Myocyte (in vitro differentiated cells): ENCODE results near the gene KLRD1. TPM values are rescaled to one million over a fixed set of nuclear protein-coding genes. Genes with fewer than 3 reads are reported as not detected.
"Not testable (repeated sequence)": the region's sequence is repeated elsewhere in the genome, so short reads cannot be mapped to it uniquely, and the experiment has no call there.

Source experiments
- DNase-seq: peaks from one replicate; pipeline ENCODE4 v3.0.0-alpha.2; 2012; ENCODE audit warnings: low read depth
- polyA plus RNA-seq: library from polyadenylated mRNA; unstranded; fragments of >200 nt; gene quantifications from one replicate; pipeline ENCODE4 v1.2.1, GENCODE V29; 2012; ENCODE audit warnings: missing spikeins
- total RNA-seq: library from RNA; depleted of rRNA; stranded (reverse); fragments of >200 nt; gene quantifications from 2 replicates; pipeline ENCODE4 v1.2.3, GENCODE V29; 2014

Gene KLRD1, protein sequence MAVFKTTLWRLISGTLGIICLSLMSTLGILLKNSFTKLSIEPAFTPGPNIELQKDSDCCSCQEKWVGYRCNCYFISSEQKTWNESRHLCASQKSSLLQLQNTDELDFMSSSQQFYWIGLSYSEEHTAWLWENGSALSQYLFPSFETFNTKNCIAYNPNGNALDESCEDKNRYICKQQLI
- under 0.01 and 0.03 TPM in 2 replicates for total RNA-seq
- 0.04 TPM for polyA plus RNA-seq

DNA sequence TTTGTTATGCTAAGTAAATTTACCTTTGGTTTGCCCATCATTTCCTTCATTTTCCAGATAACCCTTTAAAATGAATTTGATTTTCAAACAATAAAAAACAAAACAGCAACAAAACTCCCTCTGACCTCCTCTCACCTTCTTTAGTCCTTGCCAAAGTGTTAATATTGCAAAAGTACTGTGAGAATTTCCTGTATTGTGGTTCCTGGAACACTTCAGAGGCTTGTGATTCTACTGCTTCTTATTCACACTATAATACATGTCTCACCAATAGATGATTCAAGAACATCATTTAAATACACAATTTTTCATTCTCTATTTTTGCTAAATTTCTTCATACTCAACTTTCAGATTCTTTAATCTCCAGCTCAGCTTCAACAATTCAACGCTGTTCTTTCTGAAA is at the start of gene KLRD1:
Gene KLRD1, plus strand, starts transcription at position 241 of the 400 bp plus-strand sequence. CDS start 208 bp downstream, outside the sequence.
- DNase-seq = no peak

DNA sequence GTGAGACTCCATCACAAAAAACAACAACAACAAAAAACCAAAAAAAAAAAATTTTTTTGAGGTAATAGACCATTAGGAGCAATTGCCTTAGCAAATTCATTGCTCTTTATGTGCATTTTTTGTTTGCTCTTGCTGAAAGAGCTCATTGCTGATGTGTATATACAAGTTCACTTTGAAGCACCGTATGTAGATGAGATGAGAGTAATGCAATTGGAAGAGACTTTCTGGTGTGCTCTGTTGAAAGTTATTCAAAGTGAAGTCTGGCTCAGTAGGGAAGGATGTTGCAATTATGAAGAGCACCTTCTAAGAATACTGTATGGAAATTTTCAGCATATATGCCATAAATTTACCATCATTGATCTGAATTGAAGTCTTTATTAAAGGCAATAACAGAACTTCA is 46.7 kb upstream of the KLRD1 start:
- no peak for DNase-seq

DNA sequence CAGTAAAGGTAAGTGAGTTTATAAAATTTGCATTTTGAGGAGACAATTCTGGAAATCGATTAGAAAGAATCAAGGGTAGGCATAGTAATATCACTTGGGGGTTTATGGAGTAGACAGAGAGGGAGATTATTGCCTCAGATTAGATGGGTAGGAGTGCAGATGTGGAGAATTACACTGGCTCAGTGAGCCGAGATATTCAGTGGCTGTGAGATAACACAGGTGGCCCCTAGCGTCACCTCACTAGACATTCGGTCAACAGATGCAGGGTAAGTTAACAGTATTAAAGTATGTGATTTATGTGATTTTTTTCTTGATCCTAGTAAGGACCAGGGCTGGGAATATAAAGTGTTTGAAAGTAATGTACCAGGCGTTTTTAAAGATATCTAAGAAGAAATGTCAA is 39.6 kb upstream of the KLRD1 start:
- no peak for DNase-seq

DNA sequence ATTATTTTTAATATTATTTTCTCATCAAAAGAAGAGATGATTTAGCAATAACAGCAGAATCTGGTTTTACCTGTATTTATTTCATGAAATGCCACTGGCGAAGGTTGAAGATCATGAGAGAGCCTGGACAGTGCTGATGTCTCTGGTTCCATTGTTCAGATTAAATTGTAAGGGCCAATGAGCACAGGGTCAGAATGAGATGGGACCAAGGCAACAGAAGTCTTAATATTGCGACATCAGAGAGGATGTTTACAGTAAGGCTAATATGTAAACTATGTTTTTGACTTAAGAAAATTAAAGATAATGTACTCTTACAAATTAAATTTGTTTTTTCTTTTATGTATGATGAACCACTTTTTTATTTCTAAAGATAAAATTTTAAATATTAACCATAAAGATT is 35.2 kb upstream of the KLRD1 start:
- no peak for DNase-seq

DNA sequence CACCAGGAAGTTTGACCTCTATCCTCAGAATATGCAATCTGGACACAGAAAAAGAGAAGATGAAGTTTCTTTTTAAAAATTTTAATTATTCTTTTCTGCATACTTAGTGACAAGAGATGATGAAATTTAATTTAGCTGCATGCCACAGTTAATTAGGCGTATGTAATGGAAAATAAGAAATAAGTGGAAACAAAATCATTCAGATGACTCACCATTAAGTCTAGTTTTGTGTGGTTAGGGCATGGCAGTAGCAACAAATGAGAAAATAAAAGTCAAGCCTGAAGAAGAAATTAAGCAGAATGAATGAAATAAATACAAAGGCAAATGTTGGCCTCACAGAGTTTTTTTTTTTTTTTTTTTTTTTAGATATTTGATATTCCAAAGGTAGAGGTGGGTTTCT is 30.9 kb upstream of the KLRD1 start:
- no peak for DNase-seq

DNA sequence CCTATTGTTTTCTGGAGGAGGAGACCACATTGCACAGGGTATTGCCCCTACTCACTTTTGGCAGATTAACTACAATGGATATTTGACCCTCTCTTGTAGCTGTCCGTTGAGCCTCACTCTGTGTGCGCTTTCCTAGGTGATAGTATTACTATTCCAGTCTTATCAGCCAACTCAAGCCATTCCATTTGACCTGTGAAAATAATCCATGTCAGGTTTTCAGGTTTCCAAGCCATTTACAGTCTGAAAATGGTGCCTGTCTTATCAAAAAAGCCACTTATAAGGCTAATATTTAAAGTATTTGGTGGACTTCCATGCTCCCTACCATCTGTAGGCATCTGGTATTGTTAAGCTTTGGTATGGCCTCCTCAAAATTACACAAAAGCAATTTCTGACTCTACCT is 29.6 kb upstream of the KLRD1 start:
- DNase-seq = no peak

DNA sequence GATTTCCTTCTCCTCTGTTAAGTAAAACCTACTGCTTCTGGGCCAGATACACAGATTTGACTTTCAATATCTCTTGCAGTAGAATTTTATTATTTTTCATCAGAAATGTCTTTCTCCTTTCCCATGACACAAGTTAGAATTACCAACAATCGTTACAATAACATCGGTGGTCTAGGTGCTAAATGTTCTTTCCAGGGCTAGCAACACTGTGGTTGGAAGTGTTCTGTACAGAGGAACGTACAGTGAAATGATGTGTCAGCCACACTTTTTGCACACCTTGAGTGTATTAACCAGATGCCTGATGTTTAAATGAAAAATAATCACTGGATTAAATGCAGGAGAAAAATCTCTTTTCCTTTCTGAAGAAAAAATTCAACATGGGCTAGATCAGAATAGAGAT is 27.7 kb upstream of the KLRD1 start:
- no peak for DNase-seq

DNA sequence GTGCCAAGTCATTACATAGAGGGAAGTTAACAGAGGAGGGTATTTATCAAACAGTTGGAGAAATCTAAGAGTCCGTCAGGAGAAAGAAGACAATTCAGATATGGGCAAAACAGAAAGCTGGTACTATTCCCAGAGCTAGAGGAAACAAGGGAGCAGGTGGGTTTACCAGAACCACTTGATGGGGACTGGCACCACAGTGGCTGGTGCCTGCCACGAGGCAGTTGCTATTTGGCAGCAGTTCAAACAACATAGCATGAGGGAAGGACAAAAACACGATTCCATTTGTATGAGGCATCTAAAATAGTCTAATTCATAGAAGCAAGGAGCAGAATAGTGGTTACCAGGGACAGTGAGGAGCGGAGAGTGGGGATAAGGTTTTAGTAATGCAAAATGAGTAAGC is 24.6 kb upstream of the KLRD1 start:
- peak; percentile 29 for DNase-seq

DNA sequence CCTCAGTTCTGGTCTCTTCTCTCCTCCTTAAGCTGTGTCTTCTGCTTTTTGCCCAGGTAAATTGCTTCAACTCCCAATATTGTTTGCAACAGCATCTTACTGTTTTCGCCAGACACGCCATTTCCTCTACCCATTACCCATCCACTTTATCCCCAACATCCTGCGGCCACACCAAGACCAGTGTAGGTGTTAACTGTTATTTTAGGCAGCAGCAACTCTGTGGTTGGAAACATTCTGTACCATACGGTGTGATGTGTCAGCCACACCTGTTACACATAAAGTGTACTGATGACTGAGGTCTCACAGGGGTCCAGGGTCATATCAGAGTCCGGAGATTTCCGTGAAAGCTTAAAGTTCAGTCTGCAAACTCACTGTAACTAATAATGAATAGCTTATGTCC is 21.8 kb upstream of the KLRD1 start:
- no peak for DNase-seq

DNA sequence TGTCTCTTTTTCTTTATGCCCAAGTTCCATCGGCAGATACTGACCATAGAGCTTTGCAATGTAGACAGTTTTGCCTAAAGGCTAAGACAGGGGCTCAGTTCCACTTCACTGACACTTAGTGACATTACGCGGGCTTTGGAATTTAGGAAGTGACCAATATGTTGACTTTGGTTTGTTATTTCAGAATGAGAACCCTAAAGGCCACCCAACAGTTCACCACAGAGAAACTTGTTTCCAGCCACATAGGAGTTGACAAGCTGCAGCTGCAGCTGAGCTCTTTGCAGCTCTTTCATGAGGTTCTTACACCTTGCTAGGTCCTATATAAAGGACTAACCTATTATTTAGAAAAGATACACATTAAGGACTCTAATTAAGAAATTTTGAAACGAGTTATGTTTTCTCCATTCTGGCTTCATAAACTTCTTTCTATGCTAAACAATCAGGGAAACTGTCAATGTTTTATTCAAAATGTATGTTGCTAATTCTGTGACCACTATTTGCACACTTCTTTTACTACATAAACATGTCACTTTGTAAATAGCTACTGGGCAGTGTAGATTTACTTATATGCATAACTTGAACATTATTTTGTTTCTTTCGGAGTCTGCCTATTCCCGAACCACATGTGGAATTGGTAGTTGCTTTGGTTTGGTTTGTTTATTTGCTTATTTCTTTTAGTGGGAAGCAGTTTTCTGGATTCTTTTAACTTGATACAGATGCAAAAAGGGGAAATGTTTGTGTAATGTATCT is 18.5 kb upstream of the KLRD1 start:
- no peak for DNase-seq

DNA sequence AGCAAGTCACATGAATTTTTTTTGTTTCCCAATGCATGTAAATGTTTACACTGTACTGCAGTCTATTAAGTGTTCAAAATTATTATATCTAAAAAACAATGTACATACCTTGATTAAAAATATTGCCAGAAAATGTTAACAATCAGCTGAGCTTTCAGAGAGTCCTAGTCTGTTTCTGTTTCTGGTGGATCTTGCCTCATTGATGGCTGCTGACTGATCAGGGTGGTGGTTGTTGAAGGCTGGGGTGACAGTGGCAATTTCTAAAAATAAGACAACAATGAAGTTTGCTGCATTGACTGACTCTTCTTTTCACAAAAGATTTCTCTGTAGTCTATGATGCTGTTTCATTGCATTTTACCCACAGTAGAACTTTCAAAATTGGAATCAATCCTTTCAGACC is 16.6 kb upstream of the KLRD1 start:
- DNase-seq = no peak

DNA sequence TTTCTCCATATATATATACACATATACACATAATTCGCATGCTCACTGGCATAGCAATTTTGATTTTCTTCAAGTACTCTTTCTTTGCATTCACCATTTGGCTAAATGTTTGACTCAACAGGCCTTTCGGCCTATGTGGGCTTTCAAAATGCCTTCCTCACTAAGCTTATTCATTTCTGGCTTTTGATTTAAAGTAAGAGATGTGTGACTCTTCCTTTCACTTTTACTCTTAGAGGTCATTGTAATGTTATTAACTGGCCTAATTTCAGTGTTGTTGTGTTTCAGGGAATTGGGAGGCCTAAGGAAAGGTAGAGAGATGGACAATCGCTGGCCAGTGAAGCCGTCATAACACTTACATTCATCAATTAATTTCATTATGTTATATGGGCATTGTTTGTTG is 14.5 kb upstream of the KLRD1 start:
- no peak for DNase-seq

DNA sequence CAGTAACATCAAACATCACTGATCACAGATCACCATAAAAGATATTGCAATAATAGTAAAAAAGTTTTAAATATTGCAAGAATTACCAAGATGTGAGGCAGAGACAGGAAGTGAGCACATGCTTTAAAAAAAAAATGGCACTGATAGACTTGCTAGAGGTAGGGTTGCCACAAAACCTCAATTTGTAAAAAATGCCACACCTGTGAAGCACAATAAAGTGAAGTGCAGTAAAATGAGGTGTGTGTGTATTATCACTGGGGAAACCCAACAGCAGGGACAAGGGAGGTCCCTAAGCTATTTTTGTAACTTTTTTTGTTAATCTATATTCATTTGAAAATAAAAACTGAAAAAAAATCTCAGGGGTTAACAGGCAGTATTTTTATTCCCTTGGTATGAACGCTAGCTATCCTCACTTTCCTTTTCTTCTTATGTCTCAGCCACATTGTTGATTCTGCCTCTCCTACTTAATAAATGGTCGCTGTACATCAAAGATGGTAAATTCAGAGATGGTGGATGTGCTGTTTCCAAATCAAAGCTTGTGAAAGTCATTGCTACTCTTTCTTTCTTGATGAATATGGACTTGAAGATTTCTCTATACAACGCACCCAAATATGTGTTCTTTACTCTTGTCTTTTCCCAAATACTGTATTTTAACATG is 14.0 kb upstream of the KLRD1 start:
- DNase-seq = no peak

DNA sequence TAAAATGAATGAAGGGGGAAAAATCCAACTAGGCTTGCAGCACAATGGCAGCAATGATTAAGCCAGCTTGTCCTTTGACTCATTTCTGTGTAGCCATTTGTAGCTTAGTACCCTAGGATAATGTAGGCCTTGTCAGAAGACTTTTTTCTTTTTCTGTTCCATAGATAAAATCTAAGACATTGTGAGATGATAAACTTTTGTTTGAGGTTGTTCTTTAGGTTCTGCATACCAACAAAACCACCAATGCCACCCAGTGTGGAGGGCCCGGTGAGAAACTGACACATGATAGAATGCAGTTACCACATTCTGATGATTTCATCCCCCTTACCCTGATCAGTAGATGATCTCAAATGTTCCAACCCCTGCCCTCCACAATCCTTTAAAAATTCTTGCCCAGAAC is 6.6 kb upstream of the KLRD1 start:
- DNase-seq = no peak

DNA sequence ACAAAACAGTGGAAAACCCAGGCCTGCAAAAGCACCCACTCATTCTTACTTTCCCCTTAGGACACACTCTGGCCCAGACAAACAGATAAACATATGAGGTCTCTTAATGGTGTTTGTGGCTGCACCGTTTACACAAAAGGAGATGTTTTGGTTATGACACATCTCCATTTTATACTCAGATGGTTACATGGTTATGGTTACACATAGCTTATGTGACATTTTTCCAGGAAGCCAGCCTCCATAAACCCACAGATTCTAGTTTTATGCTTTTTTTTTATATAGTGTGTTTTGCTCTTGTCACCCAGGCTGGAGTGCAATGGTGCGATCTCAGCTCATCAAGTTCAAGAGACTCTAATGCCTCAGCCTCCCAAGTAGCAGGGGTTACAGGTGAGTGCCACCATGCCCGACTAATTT is 3.5 kb upstream of the KLRD1 start:
- peak; percentile 11 for DNase-seq

DNA sequence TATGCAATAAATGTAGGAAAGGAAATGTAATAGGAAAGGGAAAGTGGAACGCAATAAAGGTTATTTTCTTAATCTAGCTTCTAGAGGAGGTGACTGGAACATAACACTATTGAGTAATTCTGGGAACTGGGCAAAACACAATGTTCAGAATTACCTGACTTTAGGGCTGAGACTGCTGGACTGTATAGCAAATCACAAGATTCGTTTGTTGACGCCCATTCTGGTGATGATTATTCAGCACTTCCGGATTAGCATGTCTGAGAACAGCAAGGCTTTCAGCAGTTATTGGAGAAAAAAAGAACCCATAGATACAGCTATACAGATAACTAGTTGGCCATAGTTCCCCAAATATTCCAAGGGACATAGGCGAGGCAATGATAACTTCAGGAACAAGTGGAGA is 2.3 kb upstream of the KLRD1 start:
- DNase-seq = no peak

DNA sequence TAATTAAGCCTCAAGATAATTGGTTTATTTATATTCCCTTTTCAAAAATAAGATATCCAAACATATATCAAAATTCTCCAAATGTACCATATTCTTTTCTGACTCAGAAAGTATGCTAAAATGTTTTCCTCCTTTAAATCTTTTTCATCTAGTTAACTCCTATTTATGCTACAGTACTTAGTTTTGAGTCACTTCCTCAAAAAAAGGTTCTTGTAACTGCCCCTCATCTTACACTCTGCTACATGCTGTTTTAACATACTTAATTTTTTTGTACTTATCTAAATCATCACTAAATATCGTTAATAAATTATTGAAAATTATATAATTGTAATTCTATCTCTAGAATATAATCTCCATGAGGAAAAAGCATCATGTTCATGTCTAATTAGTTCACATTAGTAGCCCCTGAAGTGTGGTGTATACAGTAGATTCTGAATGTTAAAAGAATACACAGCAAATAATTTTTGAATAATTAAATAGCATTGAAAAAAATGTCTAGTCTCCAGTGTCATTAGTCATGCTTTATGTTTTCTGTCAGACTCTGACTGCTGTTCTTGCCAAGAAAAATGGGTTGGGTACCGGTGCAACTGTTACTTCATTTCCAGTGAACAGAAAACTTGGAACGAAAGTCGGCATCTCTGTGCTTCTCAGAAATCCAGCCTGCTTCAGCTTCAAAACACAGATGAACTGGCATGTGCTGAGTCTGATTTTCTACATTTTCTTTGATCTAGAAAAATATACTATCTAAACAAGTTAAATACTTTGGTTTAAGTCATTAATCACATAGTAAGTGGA is 3.5 kb downstream of the KLRD1 start:
- peak; percentile 12 for DNase-seq

DNA sequence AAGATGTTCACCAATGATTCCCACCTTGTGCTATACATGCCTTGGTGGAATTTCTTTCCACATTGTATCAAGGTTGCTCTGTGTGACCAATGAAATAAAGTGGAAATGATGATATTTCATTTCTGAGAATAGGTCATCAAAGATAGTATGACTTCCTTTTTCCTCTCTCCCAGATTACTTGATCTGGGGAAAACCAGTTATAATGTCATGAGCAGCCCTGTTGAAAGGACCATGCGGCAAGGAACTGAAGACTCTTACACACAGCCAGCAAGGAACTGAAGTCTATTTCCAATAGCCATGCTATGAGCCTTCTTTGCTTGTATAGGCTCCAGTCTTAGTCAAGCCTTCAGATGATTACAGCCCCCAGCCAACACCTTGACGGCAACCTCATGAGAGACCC is 11.7 kb downstream of the KLRD1 start:
- no peak for DNase-seq

DNA sequence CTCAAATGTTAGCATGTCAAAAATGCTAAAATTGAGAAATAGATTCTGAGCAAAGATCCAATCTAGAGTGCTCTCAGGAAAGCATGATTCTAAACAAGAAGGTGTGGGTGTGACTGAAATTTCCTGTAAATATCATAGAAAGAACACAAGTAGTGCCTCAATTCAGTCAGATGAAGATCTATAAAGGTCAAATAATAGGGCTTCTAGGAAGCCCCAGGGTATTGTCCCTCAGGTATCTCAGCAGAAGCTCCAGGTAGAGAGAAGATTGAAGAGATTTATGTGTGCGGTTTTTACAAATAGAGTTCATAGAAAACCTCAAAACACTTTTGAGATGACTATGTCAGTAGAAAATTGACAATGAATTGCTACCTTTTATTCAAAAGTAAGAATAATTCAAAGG is 13.0 kb downstream of the KLRD1 start:
- DNase-seq = no peak

DNA sequence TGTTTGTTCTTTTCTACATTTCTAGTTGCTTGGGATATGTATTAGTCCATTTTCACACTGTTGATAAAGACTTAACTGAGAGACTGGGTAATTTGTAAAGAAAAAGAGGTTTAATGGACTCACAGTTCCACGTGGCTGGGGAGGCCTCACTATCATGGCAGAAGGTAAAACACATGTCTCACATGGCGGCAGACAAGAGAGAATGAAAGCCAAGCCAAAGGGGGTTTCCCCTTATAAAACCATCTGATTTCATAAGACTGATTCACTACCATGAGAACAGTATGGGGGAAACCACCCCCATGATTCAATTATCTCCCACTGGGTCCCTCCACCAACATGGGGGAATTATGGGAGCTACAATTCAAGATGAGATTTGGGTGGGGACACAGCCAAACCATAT is 21.0 kb downstream of the KLRD1 start:
- not testable (repeated sequence) for DNase-seq

DNA sequence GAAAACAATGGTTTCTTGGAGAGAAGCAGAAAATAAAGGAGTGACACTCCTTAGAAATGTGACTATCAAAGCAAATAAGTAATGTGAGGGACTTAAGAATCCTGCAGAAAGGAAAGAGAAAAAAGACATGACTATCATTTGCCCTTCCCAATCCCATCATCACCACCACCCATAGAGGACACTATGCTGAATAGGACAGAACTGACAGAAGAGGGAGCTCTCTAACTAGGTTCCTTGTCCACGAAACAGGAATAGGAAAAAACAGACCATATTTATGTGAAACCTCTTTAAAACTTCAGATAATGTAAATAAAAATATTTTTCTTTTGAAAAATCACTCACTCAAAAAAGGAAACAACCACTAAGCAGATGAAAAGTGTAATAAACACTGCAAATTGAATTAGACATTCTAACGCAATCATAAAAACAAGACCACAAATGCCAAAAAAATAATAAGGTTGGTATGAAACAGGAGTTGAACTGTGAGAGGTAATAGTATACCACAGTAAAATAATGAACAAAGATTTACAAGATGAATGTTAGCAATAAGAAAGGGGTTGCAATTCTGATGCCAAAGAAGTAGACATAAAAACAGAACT is 24.1 kb downstream of the KLRD1 start:
- DNase-seq = peak; percentile 66
